ENCODE results near the gene CDRT4. TPM values are rescaled to one million over a fixed set of nuclear protein-coding genes. Genes with fewer than 3 reads are reported as not detected.

The CDRT4 gene
- 8.7 and 13.0 TPM in 2 replicates for total RNA-seq (2014; rRNA removed; shearing (Covaris generic))
- 6.5 TPM in 2 replicates for polyA plus RNA-seq (2016; fragmentation: Nextera tagmentation; extraction: Ambion mirVana)
- long read RNA-seq = 0 reads

GRCh38 chr17:15467592-15467991 is at the start of gene CDRT4:
Gene CDRT4, minus strand, starts transcription at chr17:15467621. Its CDS starts 27,383 bp downstream, at chr17:15440238.
- no peaks in the 10 kb centered on the region for H3K27me3 ChIP-seq (ENCODE audit: insufficient read depth)
- DNase-seq (ENCODE audit: low spot score) (no peak), ATAC-seq (no peak)
- no peaks in the 10 kb centered on the region for H3K9me3 Mint-ChIP-seq
- H3K27me3 Mint-ChIP-seq (ENCODE audit: insufficient read depth, low read depth, poor library complexity) = peaks cover 4% of the 10 kb centered on the region
- no peak within 1 kb of the TSS for H3K4me3 ChIP-seq
- no peaks in the 10 kb centered on the region for H4K20me1 ChIP-seq (replicated peaks; ENCODE audit: insufficient read depth)
- H3K79me2 ChIP-seq (replicated peaks; ENCODE audit: insufficient read depth) = no peaks in the 10 kb centered on the region
- H3K4me1 ChIP-seq (ENCODE audit: insufficient read depth) = peaks cover 5% of the 10 kb centered on the region
- H2AFZ ChIP-seq = no peak within 1 kb of the TSS
- H3K4me2 ChIP-seq = no peak within 1 kb of the TSS
- no peak within 1 kb of the TSS for H3K4me3 Mint-ChIP-seq
- H3K36me3 ChIP-seq (ENCODE audit: insufficient read depth) = no peaks in the 10 kb centered on the region
- no peak within 1 kb of the TSS for H3K27ac ChIP-seq (ENCODE audit: low read depth)
- TF ChIP-seq EZH2 (IDR thresholded peaks at IDR 0.05; ENCODE audit: low read depth, unreplicated experiment) (no peak), NANOG (IDR thresholded peaks at IDR 0.05; ENCODE audit: borderline replicate concordance) (no peak), STAT1 (IDR thresholded peaks at IDR 0.05; ENCODE audit: unreplicated experiment) (no peak), JUNB (IDR thresholded peaks at IDR 0.05; ENCODE audit: unreplicated experiment) (no peak), EZH2phosphoT487 (IDR thresholded peaks at IDR 0.05; ENCODE audit: unreplicated experiment) (no peak), CREB1 (CRISPR knock-in tag; IDR thresholded peaks at IDR 0.05; ENCODE audit: low read depth) (no peak), ZNF331 (CRISPR knock-in tag; IDR thresholded peaks at IDR 0.05; ENCODE audit: low read depth) (no peak), POLR2AphosphoS5 (IDR thresholded peaks at IDR 0.05; ENCODE audit: low read depth) (no peak), ZNF114 (CRISPR knock-in tag; IDR thresholded peaks at IDR 0.05) (no peak)
- TF ChIP-seq, protein P1, sequence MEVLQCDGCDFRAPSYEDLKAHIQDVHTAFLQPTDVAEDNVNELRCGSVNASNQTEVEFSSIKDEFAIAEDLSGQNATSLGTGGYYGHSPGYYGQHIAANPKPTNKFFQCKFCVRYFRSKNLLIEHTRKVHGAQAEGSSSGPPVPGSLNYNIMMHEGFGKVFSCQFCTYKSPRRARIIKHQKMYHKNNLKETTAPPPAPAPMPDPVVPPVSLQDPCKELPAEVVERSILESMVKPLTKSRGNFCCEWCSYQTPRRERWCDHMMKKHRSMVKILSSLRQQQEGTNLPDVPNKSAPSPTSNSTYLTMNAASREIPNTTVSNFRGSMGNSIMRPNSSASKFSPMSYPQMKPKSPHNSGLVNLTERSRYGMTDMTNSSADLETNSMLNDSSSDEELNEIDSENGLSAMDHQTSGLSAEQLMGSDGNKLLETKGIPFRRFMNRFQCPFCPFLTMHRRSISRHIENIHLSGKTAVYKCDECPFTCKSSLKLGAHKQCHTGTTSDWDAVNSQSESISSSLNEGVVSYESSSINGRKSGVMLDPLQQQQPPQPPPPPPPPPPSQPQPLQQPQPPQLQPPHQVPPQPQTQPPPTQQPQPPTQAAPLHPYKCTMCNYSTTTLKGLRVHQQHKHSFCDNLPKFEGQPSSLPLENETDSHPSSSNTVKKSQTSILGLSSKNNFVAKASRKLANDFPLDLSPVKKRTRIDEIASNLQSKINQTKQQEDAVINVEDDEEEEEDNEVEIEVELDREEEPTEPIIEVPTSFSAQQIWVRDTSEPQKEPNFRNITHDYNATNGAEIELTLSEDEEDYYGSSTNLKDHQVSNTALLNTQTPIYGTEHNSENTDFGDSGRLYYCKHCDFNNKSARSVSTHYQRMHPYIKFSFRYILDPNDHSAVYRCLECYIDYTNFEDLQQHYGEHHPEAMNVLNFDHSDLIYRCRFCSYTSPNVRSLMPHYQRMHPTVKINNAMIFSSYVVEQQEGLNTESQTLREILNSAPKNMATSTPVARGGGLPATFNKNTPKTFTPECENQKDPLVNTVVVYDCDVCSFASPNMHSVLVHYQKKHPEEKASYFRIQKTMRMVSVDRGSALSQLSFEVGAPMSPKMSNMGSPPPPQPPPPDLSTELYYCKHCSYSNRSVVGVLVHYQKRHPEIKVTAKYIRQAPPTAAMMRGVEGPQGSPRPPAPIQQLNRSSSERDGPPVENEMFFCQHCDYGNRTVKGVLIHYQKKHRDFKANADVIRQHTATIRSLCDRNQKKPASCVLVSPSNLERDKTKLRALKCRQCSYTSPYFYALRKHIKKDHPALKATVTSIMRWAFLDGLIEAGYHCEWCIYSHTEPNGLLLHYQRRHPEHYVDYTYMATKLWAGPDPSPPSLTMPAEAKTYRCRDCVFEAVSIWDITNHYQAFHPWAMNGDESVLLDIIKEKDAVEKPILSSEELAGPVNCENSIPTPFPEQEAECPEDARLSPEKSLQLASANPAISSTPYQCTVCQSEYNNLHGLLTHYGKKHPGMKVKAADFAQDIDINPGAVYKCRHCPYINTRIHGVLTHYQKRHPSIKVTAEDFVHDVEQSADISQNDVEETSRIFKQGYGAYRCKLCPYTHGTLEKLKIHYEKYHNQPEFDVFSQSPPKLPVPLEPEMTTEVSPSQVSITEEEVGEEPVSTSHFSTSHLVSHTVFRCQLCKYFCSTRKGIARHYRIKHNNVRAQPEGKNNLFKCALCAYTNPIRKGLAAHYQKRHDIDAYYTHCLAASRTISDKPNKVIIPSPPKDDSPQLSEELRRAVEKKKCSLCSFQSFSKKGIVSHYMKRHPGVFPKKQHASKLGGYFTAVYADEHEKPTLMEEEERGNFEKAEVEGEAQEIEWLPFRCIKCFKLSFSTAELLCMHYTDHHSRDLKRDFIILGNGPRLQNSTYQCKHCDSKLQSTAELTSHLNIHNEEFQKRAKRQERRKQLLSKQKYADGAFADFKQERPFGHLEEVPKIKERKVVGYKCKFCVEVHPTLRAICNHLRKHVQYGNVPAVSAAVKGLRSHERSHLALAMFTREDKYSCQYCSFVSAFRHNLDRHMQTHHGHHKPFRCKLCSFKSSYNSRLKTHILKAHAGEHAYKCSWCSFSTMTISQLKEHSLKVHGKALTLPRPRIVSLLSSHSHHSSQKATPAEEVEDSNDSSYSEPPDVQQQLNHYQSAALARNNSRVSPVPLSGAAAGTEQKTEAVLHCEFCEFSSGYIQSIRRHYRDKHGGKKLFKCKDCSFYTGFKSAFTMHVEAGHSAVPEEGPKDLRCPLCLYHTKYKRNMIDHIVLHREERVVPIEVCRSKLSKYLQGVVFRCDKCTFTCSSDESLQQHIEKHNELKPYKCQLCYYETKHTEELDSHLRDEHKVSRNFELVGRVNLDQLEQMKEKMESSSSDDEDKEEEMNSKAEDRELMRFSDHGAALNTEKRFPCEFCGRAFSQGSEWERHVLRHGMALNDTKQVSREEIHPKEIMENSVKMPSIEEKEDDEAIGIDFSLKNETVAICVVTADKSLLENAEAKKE (CRISPR knock-in tag; IDR thresholded peaks at IDR 0.05) = no peak
- TF ChIP-seq, protein P2, sequence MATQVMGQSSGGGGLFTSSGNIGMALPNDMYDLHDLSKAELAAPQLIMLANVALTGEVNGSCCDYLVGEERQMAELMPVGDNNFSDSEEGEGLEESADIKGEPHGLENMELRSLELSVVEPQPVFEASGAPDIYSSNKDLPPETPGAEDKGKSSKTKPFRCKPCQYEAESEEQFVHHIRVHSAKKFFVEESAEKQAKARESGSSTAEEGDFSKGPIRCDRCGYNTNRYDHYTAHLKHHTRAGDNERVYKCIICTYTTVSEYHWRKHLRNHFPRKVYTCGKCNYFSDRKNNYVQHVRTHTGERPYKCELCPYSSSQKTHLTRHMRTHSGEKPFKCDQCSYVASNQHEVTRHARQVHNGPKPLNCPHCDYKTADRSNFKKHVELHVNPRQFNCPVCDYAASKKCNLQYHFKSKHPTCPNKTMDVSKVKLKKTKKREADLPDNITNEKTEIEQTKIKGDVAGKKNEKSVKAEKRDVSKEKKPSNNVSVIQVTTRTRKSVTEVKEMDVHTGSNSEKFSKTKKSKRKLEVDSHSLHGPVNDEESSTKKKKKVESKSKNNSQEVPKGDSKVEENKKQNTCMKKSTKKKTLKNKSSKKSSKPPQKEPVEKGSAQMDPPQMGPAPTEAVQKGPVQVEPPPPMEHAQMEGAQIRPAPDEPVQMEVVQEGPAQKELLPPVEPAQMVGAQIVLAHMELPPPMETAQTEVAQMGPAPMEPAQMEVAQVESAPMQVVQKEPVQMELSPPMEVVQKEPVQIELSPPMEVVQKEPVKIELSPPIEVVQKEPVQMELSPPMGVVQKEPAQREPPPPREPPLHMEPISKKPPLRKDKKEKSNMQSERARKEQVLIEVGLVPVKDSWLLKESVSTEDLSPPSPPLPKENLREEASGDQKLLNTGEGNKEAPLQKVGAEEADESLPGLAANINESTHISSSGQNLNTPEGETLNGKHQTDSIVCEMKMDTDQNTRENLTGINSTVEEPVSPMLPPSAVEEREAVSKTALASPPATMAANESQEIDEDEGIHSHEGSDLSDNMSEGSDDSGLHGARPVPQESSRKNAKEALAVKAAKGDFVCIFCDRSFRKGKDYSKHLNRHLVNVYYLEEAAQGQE (IDR thresholded peaks at IDR 0.05; ENCODE audit: unreplicated experiment) = no peak
- TF ChIP-seq, protein P3, sequence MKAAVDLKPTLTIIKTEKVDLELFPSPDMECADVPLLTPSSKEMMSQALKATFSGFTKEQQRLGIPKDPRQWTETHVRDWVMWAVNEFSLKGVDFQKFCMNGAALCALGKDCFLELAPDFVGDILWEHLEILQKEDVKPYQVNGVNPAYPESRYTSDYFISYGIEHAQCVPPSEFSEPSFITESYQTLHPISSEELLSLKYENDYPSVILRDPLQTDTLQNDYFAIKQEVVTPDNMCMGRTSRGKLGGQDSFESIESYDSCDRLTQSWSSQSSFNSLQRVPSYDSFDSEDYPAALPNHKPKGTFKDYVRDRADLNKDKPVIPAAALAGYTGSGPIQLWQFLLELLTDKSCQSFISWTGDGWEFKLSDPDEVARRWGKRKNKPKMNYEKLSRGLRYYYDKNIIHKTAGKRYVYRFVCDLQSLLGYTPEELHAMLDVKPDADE (IDR thresholded peaks at IDR 0.05) = no peak
- TF ChIP-seq, protein P4, sequence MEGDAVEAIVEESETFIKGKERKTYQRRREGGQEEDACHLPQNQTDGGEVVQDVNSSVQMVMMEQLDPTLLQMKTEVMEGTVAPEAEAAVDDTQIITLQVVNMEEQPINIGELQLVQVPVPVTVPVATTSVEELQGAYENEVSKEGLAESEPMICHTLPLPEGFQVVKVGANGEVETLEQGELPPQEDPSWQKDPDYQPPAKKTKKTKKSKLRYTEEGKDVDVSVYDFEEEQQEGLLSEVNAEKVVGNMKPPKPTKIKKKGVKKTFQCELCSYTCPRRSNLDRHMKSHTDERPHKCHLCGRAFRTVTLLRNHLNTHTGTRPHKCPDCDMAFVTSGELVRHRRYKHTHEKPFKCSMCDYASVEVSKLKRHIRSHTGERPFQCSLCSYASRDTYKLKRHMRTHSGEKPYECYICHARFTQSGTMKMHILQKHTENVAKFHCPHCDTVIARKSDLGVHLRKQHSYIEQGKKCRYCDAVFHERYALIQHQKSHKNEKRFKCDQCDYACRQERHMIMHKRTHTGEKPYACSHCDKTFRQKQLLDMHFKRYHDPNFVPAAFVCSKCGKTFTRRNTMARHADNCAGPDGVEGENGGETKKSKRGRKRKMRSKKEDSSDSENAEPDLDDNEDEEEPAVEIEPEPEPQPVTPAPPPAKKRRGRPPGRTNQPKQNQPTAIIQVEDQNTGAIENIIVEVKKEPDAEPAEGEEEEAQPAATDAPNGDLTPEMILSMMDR (conservative IDR thresholded peaks at IDR 0.05; ENCODE audit: low read depth in 2 of 2) = no peak
- peaks cover 4% of the 10 kb centered on the region; the same call in 2 of the 3 replicates for H3K4me1 Mint-ChIP-seq
- H3F3A ChIP-seq (replicated peaks; ENCODE audit: low read depth) = 0 out of 2 replicates have a peak, but pooled peaks cover 4% of the 10 kb centered on the region
- no peak within 1 kb of the TSS for H3K27ac Mint-ChIP-seq
- 0 out of 2 replicates have a peak, but pooled peaks cover 4% of the 10 kb centered on the region for H3K9me2 ChIP-seq (ENCODE audit: insufficient read depth)
- peaks cover 10% of the 10 kb centered on the region; the same call in 1 of the 3 replicates for H3K36me3 Mint-ChIP-seq (ENCODE audit: low read depth)

Data from GM23338 (cell line).